B cell (primary cell): ENCODE data around the gene C1orf105.

Experiments used
- CTCF ChIP-seq: fragments of 200-600 bp; IDR thresholded peaks from one replicate; pipeline ENCODE4 v1.8.0; 2022; ENCODE audit warnings: antibody characterized with exemption, mild to moderate bottlenecking
- EZH2 ChIP-seq: IDR thresholded peaks from 2 replicates; pipeline ENCODE4 v1.6.1; 2012; ENCODE audit warnings: borderline replicate concordance, low read depth, mild to moderate bottlenecking, moderate library complexity, low read length; ENCODE audit not compliant: insufficient read depth, poor library complexity, severe bottlenecking

- TF ChIP-seq CTCF (no peak), EZH2 (no peak)
These were observed 47.8 kb downstream of the C1orf105 start for GRCh38 chr1:172468296-172468695.
